ENCODE data around the gene WIF1.

The WIF1 gene

GRCh38 chr12:65004270-65004669 is 116.8 kb downstream of the WIF1 start:
- peak; percentile 92 for DNase-seq (ENCODE audit: low read depth)
- H3K4me3 ChIP-seq (ENCODE audit: low read length): no peak overlapping the region
- no peak for TF ChIP-seq CTCF (IDR thresholded peaks at IDR 0.05; ENCODE audit: insufficient read depth, low read depth, low read length, missing control alignments)
